Subcutaneous adipose tissue (tissue), 4 donors: ENCODE measurements around the gene MCCC2. TPM values are rescaled to one million over a fixed set of nuclear protein-coding genes. Genes with fewer than 3 reads are reported as not detected.

Experiments
- total RNA-seq, 4 donors: library from RNA; depleted of rRNA; stranded (reverse); fragments of >200 nt; gene quantifications; one replicate each; pipeline ENCODE4 v1.1.0, GENCODE V29; 2016
- TF ChIP-seq, protein P1 (sequence below): fragments of 450-650 bp; IDR thresholded peaks from one replicate; pipeline ENCODE4 v1.5.1; 2016; ENCODE audit warnings: low read depth, mild to moderate bottlenecking, control low read depth, antibody characterized with exemption, moderate library complexity

MCCC2 gene
- total RNA-seq, 4 donors from 2014 or later: 52.4 to 95.5 (median 79.4) TPM

DNA sequence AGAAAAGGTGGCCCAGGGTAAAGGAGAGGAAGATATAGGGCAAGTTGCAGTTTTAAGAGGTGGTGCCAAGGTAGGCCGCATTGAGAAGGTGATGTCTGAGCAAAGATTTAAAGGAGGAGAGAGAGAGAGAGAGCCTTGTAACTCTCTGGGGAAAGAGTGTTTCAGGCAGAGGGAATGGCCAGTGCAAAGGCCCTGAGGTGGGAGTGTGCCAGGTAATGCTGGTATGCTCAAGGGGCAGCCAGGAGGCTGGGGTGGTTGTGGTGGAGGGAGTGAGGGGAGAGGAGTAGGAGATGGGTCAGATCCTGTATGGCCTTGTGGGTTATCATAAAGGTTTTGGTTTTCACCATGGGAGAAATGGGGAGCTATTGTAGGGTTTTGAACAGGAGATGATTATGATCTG is 9.9 kb downstream of the MCCC2 start:
- TF ChIP-seq, protein P1, sequence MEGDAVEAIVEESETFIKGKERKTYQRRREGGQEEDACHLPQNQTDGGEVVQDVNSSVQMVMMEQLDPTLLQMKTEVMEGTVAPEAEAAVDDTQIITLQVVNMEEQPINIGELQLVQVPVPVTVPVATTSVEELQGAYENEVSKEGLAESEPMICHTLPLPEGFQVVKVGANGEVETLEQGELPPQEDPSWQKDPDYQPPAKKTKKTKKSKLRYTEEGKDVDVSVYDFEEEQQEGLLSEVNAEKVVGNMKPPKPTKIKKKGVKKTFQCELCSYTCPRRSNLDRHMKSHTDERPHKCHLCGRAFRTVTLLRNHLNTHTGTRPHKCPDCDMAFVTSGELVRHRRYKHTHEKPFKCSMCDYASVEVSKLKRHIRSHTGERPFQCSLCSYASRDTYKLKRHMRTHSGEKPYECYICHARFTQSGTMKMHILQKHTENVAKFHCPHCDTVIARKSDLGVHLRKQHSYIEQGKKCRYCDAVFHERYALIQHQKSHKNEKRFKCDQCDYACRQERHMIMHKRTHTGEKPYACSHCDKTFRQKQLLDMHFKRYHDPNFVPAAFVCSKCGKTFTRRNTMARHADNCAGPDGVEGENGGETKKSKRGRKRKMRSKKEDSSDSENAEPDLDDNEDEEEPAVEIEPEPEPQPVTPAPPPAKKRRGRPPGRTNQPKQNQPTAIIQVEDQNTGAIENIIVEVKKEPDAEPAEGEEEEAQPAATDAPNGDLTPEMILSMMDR: no peak

DNA sequence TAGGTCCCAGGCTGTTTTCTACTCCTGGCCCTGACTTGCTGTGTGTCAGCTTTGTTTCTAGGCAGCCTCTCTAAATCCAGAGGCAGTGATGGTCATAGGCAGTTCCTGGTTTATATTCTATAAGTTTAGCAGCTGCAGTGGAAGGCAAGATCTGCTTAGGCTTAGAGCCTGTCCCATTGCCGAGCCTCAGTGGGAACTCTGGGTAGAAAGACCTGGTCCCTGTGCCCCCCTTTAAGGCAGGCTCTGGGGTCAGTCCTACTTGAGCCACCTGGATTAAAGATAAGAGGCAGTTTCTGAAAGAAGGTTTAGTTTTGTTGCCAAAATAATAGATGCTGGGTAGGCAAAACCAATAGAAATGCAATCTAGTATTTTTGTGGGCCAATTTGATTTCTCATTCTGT is 13.6 kb downstream of the MCCC2 start:
- TF ChIP-seq, protein P1: no peak

- TF ChIP-seq, protein P1: no peak
Observed at GRCh38 chr5:71601222-71602026, 14.3 kb downstream of the MCCC2 start.

- TF ChIP-seq, protein P1: no peak
Observed at GRCh38 chr5:71615809-71616208, 28.7 kb downstream of the MCCC2 start.

- TF ChIP-seq, protein P1: no peak
Observed at GRCh38 chr5:71620630-71621029, 33.5 kb downstream of the MCCC2 start.

DNA sequence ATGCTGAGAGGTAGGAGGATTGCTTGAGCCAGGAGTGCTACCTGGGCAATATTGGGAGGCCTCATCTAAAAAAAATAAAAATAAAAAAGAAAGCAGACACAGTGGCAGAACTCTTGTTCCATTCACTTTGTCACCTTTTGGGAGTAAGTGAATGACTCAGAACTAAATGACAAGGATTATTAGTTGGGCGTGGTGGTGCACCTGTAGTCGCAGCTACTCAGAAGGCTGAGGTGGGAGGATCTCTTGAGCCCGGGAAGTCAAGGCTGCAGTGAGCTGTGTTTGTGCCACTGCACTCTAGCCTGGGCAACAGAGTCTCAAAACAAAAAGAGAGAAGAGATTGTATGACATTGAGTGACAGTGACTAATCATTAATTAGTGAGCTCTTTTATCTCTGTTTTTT is 34.1 kb downstream of the MCCC2 start:
- TF ChIP-seq, protein P1: no peak

DNA sequence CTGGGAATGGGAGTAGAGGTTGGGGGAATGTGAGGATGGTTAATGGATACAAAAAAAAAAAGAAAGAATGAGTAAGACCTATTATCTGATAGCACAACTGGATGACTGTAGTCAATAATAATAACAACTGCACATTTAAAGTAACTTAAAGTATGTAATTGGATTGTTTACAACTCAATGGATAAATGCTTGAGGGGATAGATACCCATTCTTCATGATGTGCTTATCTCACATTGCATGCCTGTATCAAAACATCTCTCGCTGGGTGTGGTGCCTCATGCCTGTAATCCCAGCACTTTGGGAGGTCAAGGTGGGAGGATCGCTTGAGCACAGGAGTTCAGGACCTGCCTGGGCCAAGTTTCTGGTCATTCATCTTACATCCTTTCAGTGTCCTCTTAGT is 34.6 kb downstream of the MCCC2 start:
- TF ChIP-seq, protein P1: no peak
